ENCODE results near the gene GLB1L.
A peak's percentile ranks its signal among the peaks of the same experiment; 100 is the strongest.

The GLB1L gene

GRCh38 chr2:219279151-219279915 lies 34.1 kb upstream of the GLB1L start, which contains the start of gene DNAJB2:
Gene DNAJB2 (plus strand): TSS chr2:219279366. CDS start chr2:219279834, 468 bp downstream.
- Histone ChIP-seq H3K4me3 (ENCODE audit: low read depth in 1 of 2, low read length in 2 of 2) (peak within 1 kb of the TSS; percentile 59 to 96), H3K9me3 (ENCODE audit: low read length) (no peaks in the 10 kb centered on the region), H3K9ac (ENCODE audit: low read length) (peak within 1 kb of the TSS; percentile 85), H3K36me3 (ENCODE audit: insufficient read depth, low read length) (peaks cover 41% of the 10 kb centered on the region), H3K27me3 (ENCODE audit: control insufficient read depth in 1 of 2, insufficient read depth in 2 of 2, low read length in 2 of 2) (no peaks in the 10 kb centered on the region), H3K4me1 (ENCODE audit: insufficient read depth, low read length) (peaks cover 28% of the 10 kb centered on the region), H3K27ac (ENCODE audit: low read depth, low read length) (peak within 1 kb of the TSS; percentile 75)

- H3K9ac ChIP-seq (ENCODE audit: low read length): peak overlapping the region; percentile 55
- H3K36me3 ChIP-seq (ENCODE audit: insufficient read depth, low read length): peaks cover 35% of the 10 kb centered on the region
- peaks cover 28% of the 10 kb centered on the region for H3K4me1 ChIP-seq (ENCODE audit: insufficient read depth, low read length)
- no peaks in the 10 kb centered on the region for H3K9me3 ChIP-seq (ENCODE audit: low read length)
- peak overlapping the region; percentile 75 for H3K27ac ChIP-seq (ENCODE audit: low read depth, low read length)
- peak overlapping the region in 1 of 2 donors; percentile 36 for H3K4me3 ChIP-seq (ENCODE audit: low read depth in 1 of 2, low read length in 2 of 2)
- no peaks in the 10 kb centered on the region for H3K27me3 ChIP-seq (ENCODE audit: control insufficient read depth in 1 of 2, insufficient read depth in 2 of 2, low read length in 2 of 2)
These were observed 33.5 kb upstream of the GLB1L start for GRCh38 chr2:219278655-219279150.

- no peaks in the 10 kb centered on the region for H3K9me3 ChIP-seq (ENCODE audit: low read length)
- H3K4me1 ChIP-seq (ENCODE audit: insufficient read depth, low read length): peaks cover 28% of the 10 kb centered on the region
- peak overlapping the region; percentile 75 for H3K27ac ChIP-seq (ENCODE audit: low read depth, low read length)
- H3K36me3 ChIP-seq (ENCODE audit: insufficient read depth, low read length): peaks cover 28% of the 10 kb centered on the region
- H3K27me3 ChIP-seq (ENCODE audit: control insufficient read depth in 1 of 2, insufficient read depth in 2 of 2, low read length in 2 of 2): no peaks in the 10 kb centered on the region
- peak overlapping the region in 1 of 2 donors; percentile 36 for H3K4me3 ChIP-seq (ENCODE audit: low read depth in 1 of 2, low read length in 2 of 2)
- H3K9ac ChIP-seq (ENCODE audit: low read length): peak overlapping the region; percentile 55
These were observed 32.7 kb upstream of the GLB1L start for GRCh38 chr2:219277703-219278654.

- Histone ChIP-seq H3K4me3 (ENCODE audit: low read depth in 1 of 2, low read length in 2 of 2) (no peak overlapping the region), H3K27ac (ENCODE audit: low read depth, low read length) (no peak overlapping the region), H3K9me3 (ENCODE audit: low read length) (no peaks in the 10 kb centered on the region), H3K36me3 (ENCODE audit: insufficient read depth, low read length) (no peaks in the 10 kb centered on the region), H3K9ac (ENCODE audit: low read length) (no peak overlapping the region), H3K27me3 (ENCODE audit: control insufficient read depth in 1 of 2, insufficient read depth in 2 of 2, low read length in 2 of 2) (no peaks in the 10 kb centered on the region), H3K4me1 (ENCODE audit: insufficient read depth, low read length) (peaks cover 15% of the 10 kb centered on the region)
These were observed 29.2 kb upstream of the GLB1L start for GRCh38 chr2:219274361-219274921.

- H3K9ac ChIP-seq (ENCODE audit: low read length): no peak overlapping the region
- H3K4me3 ChIP-seq (ENCODE audit: low read depth in 1 of 2, low read length in 2 of 2): no peak overlapping the region
- H3K27me3 ChIP-seq (ENCODE audit: control insufficient read depth in 1 of 2, insufficient read depth in 2 of 2, low read length in 2 of 2): no peaks in the 10 kb centered on the region
- no peaks in the 10 kb centered on the region for H3K9me3 ChIP-seq (ENCODE audit: low read length)
- peaks cover 15% of the 10 kb centered on the region for H3K4me1 ChIP-seq (ENCODE audit: insufficient read depth, low read length)
- H3K27ac ChIP-seq (ENCODE audit: low read depth, low read length): no peak overlapping the region
- no peaks in the 10 kb centered on the region for H3K36me3 ChIP-seq (ENCODE audit: insufficient read depth, low read length)
These were observed 28.7 kb upstream of the GLB1L start for GRCh38 chr2:219273937-219274336.

GRCh38 chr2:219272995-219273394 lies 27.8 kb upstream of the GLB1L start:
- Histone ChIP-seq H3K4me1 (ENCODE audit: insufficient read depth, low read length) (peaks cover 6% of the 10 kb centered on the region), H3K9ac (ENCODE audit: low read length) (no peak overlapping the region)

GRCh38 chr2:219272356-219272755 lies 27.1 kb upstream of the GLB1L start:
- no peaks in the 10 kb centered on the region for H3K9me3 ChIP-seq (ENCODE audit: low read length)
- H3K4me1 ChIP-seq (ENCODE audit: insufficient read depth, low read length): no peaks in the 10 kb centered on the region
- no peak overlapping the region for H3K9ac ChIP-seq (ENCODE audit: low read length)
- H3K36me3 ChIP-seq (ENCODE audit: insufficient read depth, low read length): no peaks in the 10 kb centered on the region
- H3K27me3 ChIP-seq (ENCODE audit: control insufficient read depth in 1 of 2, insufficient read depth in 2 of 2, low read length in 2 of 2): no peaks in the 10 kb centered on the region
- no peak overlapping the region for H3K27ac ChIP-seq (ENCODE audit: low read depth, low read length)
- no peak overlapping the region for H3K4me3 ChIP-seq (ENCODE audit: low read depth in 1 of 2, low read length in 2 of 2)

More at GRCh38 chr2:219272995-219273394, 27.8 kb upstream of the GLB1L start:
- no peaks in the 10 kb centered on the region for H3K36me3 ChIP-seq (ENCODE audit: insufficient read depth, low read length)
- H3K4me3 ChIP-seq (ENCODE audit: low read depth in 1 of 2, low read length in 2 of 2): no peak overlapping the region
- H3K27ac ChIP-seq (ENCODE audit: low read depth, low read length): no peak overlapping the region
- no peaks in the 10 kb centered on the region for H3K27me3 ChIP-seq (ENCODE audit: control insufficient read depth in 1 of 2, insufficient read depth in 2 of 2, low read length in 2 of 2)
- H3K9me3 ChIP-seq (ENCODE audit: low read length): no peaks in the 10 kb centered on the region

GRCh38 chr2:219271021-219271420 lies 25.8 kb upstream of the GLB1L start:
- Histone ChIP-seq H3K4me3 (ENCODE audit: low read depth in 1 of 2, low read length in 2 of 2) (no peak overlapping the region), H3K27me3 (ENCODE audit: control insufficient read depth in 1 of 2, insufficient read depth in 2 of 2, low read length in 2 of 2) (no peaks in the 10 kb centered on the region), H3K9ac (ENCODE audit: low read length) (no peak overlapping the region), H3K27ac (ENCODE audit: low read depth, low read length) (no peak overlapping the region), H3K36me3 (ENCODE audit: insufficient read depth, low read length) (no peaks in the 10 kb centered on the region), H3K9me3 (ENCODE audit: low read length) (no peaks in the 10 kb centered on the region), H3K4me1 (ENCODE audit: insufficient read depth, low read length) (no peaks in the 10 kb centered on the region)

GRCh38 chr2:219270055-219270372 lies 24.8 kb upstream of the GLB1L start:
- H3K27me3 ChIP-seq (ENCODE audit: control insufficient read depth in 1 of 2, insufficient read depth in 2 of 2, low read length in 2 of 2): no peaks in the 10 kb centered on the region
- no peaks in the 10 kb centered on the region for H3K4me1 ChIP-seq (ENCODE audit: insufficient read depth, low read length)
- H3K36me3 ChIP-seq (ENCODE audit: insufficient read depth, low read length): no peaks in the 10 kb centered on the region
- no peaks in the 10 kb centered on the region for H3K9me3 ChIP-seq (ENCODE audit: low read length)
- no peak overlapping the region for H3K9ac ChIP-seq (ENCODE audit: low read length)
- H3K27ac ChIP-seq (ENCODE audit: low read depth, low read length): no peak overlapping the region
- no peak overlapping the region for H3K4me3 ChIP-seq (ENCODE audit: low read depth in 1 of 2, low read length in 2 of 2)

- no peaks in the 10 kb centered on the region for H3K9me3 ChIP-seq (ENCODE audit: low read length)
- no peak overlapping the region for H3K9ac ChIP-seq (ENCODE audit: low read length)
- no peaks in the 10 kb centered on the region for H3K4me1 ChIP-seq (ENCODE audit: insufficient read depth, low read length)
- H3K27ac ChIP-seq (ENCODE audit: low read depth, low read length): no peak overlapping the region
- no peaks in the 10 kb centered on the region for H3K27me3 ChIP-seq (ENCODE audit: control insufficient read depth in 1 of 2, insufficient read depth in 2 of 2, low read length in 2 of 2)
- no peaks in the 10 kb centered on the region for H3K36me3 ChIP-seq (ENCODE audit: insufficient read depth, low read length)
- H3K4me3 ChIP-seq (ENCODE audit: low read depth in 1 of 2, low read length in 2 of 2): no peak overlapping the region
These were observed 24.3 kb upstream of the GLB1L start for GRCh38 chr2:219269362-219270054.

GRCh38 chr2:219268294-219268693 lies 23.1 kb upstream of the GLB1L start:
- Histone ChIP-seq H3K36me3 (ENCODE audit: insufficient read depth, low read length) (no peaks in the 10 kb centered on the region), H3K27ac (ENCODE audit: low read depth, low read length) (no peak overlapping the region), H3K9ac (ENCODE audit: low read length) (no peak overlapping the region), H3K9me3 (ENCODE audit: low read length) (no peaks in the 10 kb centered on the region), H3K4me3 (ENCODE audit: low read depth in 1 of 2, low read length in 2 of 2) (no peak overlapping the region), H3K4me1 (ENCODE audit: insufficient read depth, low read length) (no peaks in the 10 kb centered on the region), H3K27me3 (ENCODE audit: control insufficient read depth in 1 of 2, insufficient read depth in 2 of 2, low read length in 2 of 2) (no peaks in the 10 kb centered on the region)

Data from muscle layer of colon (tissue), 2 donors.